ENCODE data around the gene HMGXB3.

- TF ChIP-seq POLR2AphosphoS5 (IDR thresholded peaks at IDR 0.05) (no peak), MXI1 (conservative IDR thresholded peaks at IDR 0.05; ENCODE audit: poor library complexity, severe bottlenecking) (no peak), CTCF (IDR thresholded peaks at IDR 0.05; ENCODE audit: poor library complexity, severe bottlenecking) (no peak), SMC3 (conservative IDR thresholded peaks at IDR 0.05; ENCODE audit: poor library complexity) (no peak), TAF1 (IDR thresholded peaks at IDR 0.05; ENCODE audit: low read depth) (no peak), EZH2 (IDR thresholded peaks at IDR 0.05; ENCODE audit: borderline replicate concordance, insufficient read depth, low read length, poor library complexity, severe bottlenecking) (no peak)
Observed at GRCh38 chr5:150021491-150022157, 21.1 kb downstream of the HMGXB3 start.
